GM13976 (cell line): Measurements from ENCODE around the gene KREMEN1.

ENCODE experiments used
- DNase-seq: peaks from one replicate; pipeline ENCODE4 v3.0.0; 2012; ENCODE audit warnings: low spot score
- CTCF ChIP-seq: IDR thresholded peaks from 2 replicates; pipeline ENCODE4 v1.5.1; 2012; ENCODE audit warnings: borderline replicate concordance, mild to moderate bottlenecking; ENCODE audit not compliant: insufficient read depth; ENCODE audit errors: extremely low read depth, missing control alignments, control extremely low read depth
- in situ Hi-C: fragments of 300-500 bp; cut with MboI; formaldehyde crosslinking; loops from one replicate; pipeline ENCODE4 v1.12.0; 2022; ENCODE audit warnings: low sequenced_read_pairs, mixed read lengths, inconsistent platforms; ENCODE audit not compliant: unreplicated experiment

Gene KREMEN1

DNA sequence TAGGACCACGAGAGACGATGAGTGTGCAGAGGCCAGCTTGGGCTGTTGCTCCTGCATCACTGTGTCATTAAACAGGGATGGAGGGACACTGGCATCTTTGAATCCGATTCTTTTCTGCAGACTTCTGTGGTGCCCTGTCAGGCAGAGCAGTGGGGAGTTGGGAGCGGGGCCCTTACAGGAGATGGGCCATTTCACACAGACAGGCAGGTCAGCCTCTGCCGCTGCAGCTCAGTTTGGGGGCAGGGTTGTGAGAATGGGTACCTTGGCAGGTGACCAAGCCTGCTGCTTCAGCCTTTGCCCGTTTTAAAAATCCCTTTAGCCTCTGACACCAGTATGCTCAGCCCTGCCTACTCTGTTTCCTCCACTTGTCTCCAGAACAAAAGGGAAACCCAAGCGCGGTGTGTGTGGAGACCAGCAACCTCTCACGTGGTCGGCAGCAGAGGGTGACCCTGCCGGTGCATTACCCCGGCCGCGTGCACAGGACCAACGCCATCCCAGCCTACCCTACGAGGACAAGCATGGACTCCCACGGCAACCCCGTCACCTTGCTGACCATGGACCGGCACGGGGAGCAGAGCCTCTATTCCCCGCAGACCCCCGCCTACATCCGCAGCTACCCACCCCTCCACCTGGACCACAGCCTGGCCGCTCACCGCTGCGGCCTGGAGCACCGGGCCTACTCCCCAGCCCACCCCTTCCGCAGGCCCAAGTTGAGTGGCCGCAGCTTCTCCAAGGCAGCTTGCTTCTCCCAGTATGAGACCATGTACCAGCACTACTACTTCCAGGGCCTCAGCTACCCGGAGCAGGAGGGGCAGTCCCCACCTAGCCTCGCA, 23.8 kb upstream of the KREMEN1 start:
- no peak for DNase-seq
- TF ChIP-seq CTCF = no peak
- in situ Hi-C loops = no loop called here

- no peak for DNase-seq
- no peak for TF ChIP-seq CTCF
- in situ Hi-C loops = no loop called here
Observed at GRCh38 chr22:29049655-29050263, 23.1 kb upstream of the KREMEN1 start.

DNA sequence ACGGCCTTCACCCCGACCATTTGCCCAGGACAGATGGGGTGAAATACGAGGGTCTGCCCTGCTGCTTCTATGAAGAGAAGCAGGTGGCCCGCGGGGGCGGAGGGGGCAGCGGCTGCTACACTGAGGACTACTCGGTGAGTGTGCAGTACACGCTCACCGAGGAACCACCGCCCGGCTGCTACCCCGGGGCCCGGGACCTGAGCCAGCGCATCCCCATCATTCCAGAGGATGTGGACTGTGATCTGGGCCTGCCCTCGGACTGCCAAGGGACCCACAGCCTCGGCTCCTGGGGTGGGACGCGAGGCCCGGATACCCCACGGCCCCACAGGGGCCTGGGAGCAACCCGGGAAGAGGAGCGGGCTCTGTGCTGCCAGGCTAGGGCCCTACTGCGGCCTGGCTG, 22.4 kb upstream of the KREMEN1 start:
- in situ Hi-C loops = no loop called here
- TF ChIP-seq CTCF = no peak
- no peak for DNase-seq

DNA sequence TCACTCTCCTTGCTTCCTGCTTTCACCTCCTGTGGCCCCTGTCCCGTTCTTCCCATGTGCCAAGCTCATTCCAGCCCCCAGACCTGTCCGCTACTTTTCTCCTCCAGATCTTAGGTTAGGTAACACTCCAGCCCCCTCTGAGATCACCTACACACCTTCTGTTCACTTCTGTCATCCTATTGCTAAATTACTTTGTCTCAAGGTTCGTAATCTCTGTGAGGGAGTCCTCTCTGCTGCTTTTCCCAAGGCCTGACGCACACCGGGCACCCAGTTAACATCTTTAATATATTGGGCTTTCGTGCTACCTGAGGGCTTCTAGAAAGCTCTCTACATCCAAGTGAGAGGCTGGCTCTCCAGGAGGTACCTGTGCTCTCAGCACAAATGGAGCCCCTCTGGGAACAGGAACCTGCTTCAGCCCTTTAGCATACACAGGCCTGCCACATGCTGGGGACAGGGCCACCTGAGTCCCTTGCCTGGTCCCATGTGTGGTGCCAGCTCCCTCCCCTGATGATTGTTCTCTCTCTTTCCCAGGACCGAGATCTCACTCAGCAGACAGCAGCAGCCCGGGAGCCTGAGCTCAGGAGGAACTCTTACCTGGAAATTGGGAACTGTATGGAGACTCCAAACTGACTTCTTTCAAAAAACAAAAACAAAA, 19.7 kb upstream of the KREMEN1 start:
- DNase-seq = no peak
- no peak for TF ChIP-seq CTCF
- in situ Hi-C loops = no loop called here

- no peak for TF ChIP-seq CTCF
- DNase-seq = no peak
- in situ Hi-C loops = no loop called here
Observed at GRCh38 chr22:29054251-29054767, 18.5 kb upstream of the KREMEN1 start.

- no peak for DNase-seq
- in situ Hi-C loops = no loop called here
Observed at GRCh38 chr22:29055192-29055830, 17.5 kb upstream of the KREMEN1 start.

More at GRCh38 chr22:29055192-29055830, 17.5 kb upstream of the KREMEN1 start:
- no peak for TF ChIP-seq CTCF
